CD4-positive, alpha-beta T cell (primary cell): ENCODE results near the gene SLC25A52. TPM values are rescaled to one million over a fixed set of nuclear protein-coding genes. Genes with fewer than 3 reads are reported as not detected.

Experiments used
- ATAC-seq: fragments of 200-7000 bp; cut with Tn5 transposase; one replicate; pipeline ENCODE4 v1.10.0; 2022; ENCODE audit warnings: mild to moderate bottlenecking; ENCODE audit not compliant: poor library complexity
- CTCF ChIA-PET: fragments of 350-600 bp; sonication (Branson Sonifier 250); formaldehyde crosslinking; loops from one replicate; lab custom pipeline; 2021; ENCODE audit warnings: antibody characterized with exemption, inconsistent platforms; lab: Charles Lee
- POLR2A ChIA-PET: fragments of 350-600 bp; sonication (Branson Sonifier 250); formaldehyde crosslinking; loops from one replicate; lab custom pipeline; 2021; ENCODE audit warnings: antibody characterized with exemption, inconsistent platforms; lab: Charles Lee
- DNase-seq, 14 experiments: peaks; one replicate each; pipeline ENCODE4 v3.0.0-alpha.2; 2013 to 2020; ENCODE audit warnings: mixed read lengths in 2 of 14
- H3K27ac ChIP-seq, 2 donors: one replicate each; pipeline versions ENCODE4 v1.5.1 to v1.7.0; 2013; ENCODE audit warnings: low read length in 2 of 2, low read depth in 1 of 2, mild to moderate bottlenecking in 1 of 2
- H3K27me3 ChIP-seq, 2 experiments: 1 replicate in 1 of 2; 2 replicates in 1 of 2; pipeline versions ENCODE4 v1.6.1 to v1.7.0; 2013; ENCODE audit warnings: low read length in 2 of 2, control low read depth in 1 of 2, mild to moderate bottlenecking in 1 of 2, moderate library complexity in 1 of 2; ENCODE audit not compliant: insufficient read depth in 2 of 2, control insufficient read depth in 1 of 2
- H3K36me3 ChIP-seq: one replicate; pipeline ENCODE4 v1.6.1; 2013; ENCODE audit warnings: low read length, control low read depth; ENCODE audit not compliant: insufficient read depth
- H3K4me1 ChIP-seq: one replicate; pipeline ENCODE4 v1.6.1; 2013; ENCODE audit warnings: low read length, control low read depth; ENCODE audit not compliant: insufficient read depth
- H3K4me3 ChIP-seq: one replicate; pipeline ENCODE4 v1.5.1; 2013; ENCODE audit warnings: mild to moderate bottlenecking, low read length, moderate library complexity
- H3K9me3 ChIP-seq, 2 experiments: 1 replicate in 1 of 2; 2 replicates in 1 of 2; pipeline versions ENCODE4 v1.6.1 to v1.7.0; 2013; ENCODE audit warnings: low read length in 2 of 2, mild to moderate bottlenecking in 2 of 2, control low read depth in 1 of 2, moderate library complexity in 1 of 2; ENCODE audit not compliant: control insufficient read depth in 1 of 2, insufficient read depth in 1 of 2
- H3K27ac Mint-ChIP-seq: one replicate; pipeline ENCODE4 v1.8.0; 2020; ENCODE audit warnings: mixed read lengths
- H3K27me3 Mint-ChIP-seq: one replicate; pipeline ENCODE4 v1.8.0; 2021; ENCODE audit warnings: mixed read lengths
- H3K36me3 Mint-ChIP-seq: one replicate; pipeline ENCODE4 v1.8.0; 2021; ENCODE audit warnings: low read depth, mixed read lengths
- H3K4me1 Mint-ChIP-seq: one replicate; pipeline ENCODE4 v1.8.0; 2021; ENCODE audit warnings: low read depth, mixed read lengths
- H3K4me3 Mint-ChIP-seq: one replicate; pipeline ENCODE4 v1.8.0; 2020; ENCODE audit warnings: mild to moderate bottlenecking, mixed read lengths
- H3K9me3 Mint-ChIP-seq: one replicate; pipeline ENCODE4 v1.8.0; 2020; ENCODE audit warnings: mixed read lengths
- intact Hi-C, 2 experiments: fragments of 100-400 bp; cut with DNase I in 1 of 2; cut with micrococcal nuclease in 1 of 2; formaldehyde crosslinking; loops; one replicate each; pipeline versions ENCODE4 v1.15.1 to v1.9.0; 2023 to 2025; cut with DNase I, micrococcal nuclease
- total RNA-seq, 174 experiments: library from RNA in 2 of 174; stranded (reverse) in 2 of 174; gene quantifications; one replicate each; pipeline ENCODE4 v1.2.3 and lab custom pipeline; 2021 to 2026
- TF ChIP-seq, protein P1 (sequence below): fragments of 200-600 bp; IDR thresholded peaks from one replicate; pipeline ENCODE4 v1.8.0; 2022; ENCODE audit warnings: antibody characterized with exemption, mild to moderate bottlenecking

SLC25A52 gene
- total RNA-seq, 2 experiments from 2014 or later: not detected

GRCh38 chr18:31710826-31711225, 49.9 kb downstream of the SLC25A52 start:
- ChIA-PET POLR2A (no interaction called here), CTCF (no interaction called here)
- Histone ChIP-seq H3K27me3 (no peaks in the 10 kb centered on the region), H3K4me1 (no peaks in the 10 kb centered on the region), H3K27ac (no peak overlapping the region), H3K36me3 (no peaks in the 10 kb centered on the region), H3K4me3 (no peak overlapping the region), H3K9me3 (no peaks in the 10 kb centered on the region)
- no peak for ATAC-seq
- Mint-ChIP-seq H3K9me3 (no peaks in the 10 kb centered on the region), H3K27me3 (peaks cover 4% of the 10 kb centered on the region), H3K27ac (no peak overlapping the region), H3K4me1 (no peaks in the 10 kb centered on the region), H3K4me3 (no peak overlapping the region), H3K36me3 (no peaks in the 10 kb centered on the region)
- intact Hi-C loops: no loop called here
- no peak for DNase-seq
- TF ChIP-seq, protein P1, sequence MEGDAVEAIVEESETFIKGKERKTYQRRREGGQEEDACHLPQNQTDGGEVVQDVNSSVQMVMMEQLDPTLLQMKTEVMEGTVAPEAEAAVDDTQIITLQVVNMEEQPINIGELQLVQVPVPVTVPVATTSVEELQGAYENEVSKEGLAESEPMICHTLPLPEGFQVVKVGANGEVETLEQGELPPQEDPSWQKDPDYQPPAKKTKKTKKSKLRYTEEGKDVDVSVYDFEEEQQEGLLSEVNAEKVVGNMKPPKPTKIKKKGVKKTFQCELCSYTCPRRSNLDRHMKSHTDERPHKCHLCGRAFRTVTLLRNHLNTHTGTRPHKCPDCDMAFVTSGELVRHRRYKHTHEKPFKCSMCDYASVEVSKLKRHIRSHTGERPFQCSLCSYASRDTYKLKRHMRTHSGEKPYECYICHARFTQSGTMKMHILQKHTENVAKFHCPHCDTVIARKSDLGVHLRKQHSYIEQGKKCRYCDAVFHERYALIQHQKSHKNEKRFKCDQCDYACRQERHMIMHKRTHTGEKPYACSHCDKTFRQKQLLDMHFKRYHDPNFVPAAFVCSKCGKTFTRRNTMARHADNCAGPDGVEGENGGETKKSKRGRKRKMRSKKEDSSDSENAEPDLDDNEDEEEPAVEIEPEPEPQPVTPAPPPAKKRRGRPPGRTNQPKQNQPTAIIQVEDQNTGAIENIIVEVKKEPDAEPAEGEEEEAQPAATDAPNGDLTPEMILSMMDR: no peak

Other genes with a start within 250 kb of the SLC25A52 start
- not detected for gene TTR, start 169.0 kb downstream of the SLC25A52 start, total RNA-seq
- gene B4GALT6, start 76.3 kb downstream of the SLC25A52 start, total RNA-seq: under 1 TPM in 1 of 2 experiments, not detected in 1; 0.75 TPM
- gene TRAPPC8, start 182.2 kb upstream of the SLC25A52 start, total RNA-seq: 10 to 100 TPM; 24.4 to 26.3 TPM